Measurements from ENCODE around the gene MYBPC1.

The MYBPC1 gene

GRCh38 chr12:101578417-101578816 lies 16.4 kb upstream of the MYBPC1 start:
- H3K9ac ChIP-seq (ENCODE audit: low read length): no peak overlapping the region
- H3K27ac ChIP-seq (ENCODE audit: low read length): no peak overlapping the region
- no peaks in the 10 kb centered on the region for H3K36me3 ChIP-seq (ENCODE audit: control insufficient read depth, low read depth, low read length)
- no peak overlapping the region for H3K4me3 ChIP-seq (ENCODE audit: low read length)
- no peaks in the 10 kb centered on the region for H3K27me3 ChIP-seq (ENCODE audit: control insufficient read depth, insufficient read depth, low read length)
- H3K9me3 ChIP-seq (ENCODE audit: control insufficient read depth, low read depth, low read length): no peaks in the 10 kb centered on the region
- peaks cover 10% of the 10 kb centered on the region for H3K4me1 ChIP-seq (ENCODE audit: control insufficient read depth, low read depth, low read length)

GRCh38 chr12:101581190-101581589 lies 13.6 kb upstream of the MYBPC1 start:
- Histone ChIP-seq H3K27ac (ENCODE audit: low read length) (no peak overlapping the region), H3K9ac (ENCODE audit: low read length) (no peak overlapping the region), H3K4me3 (ENCODE audit: low read length) (no peak overlapping the region)

GRCh38 chr12:101582937-101583336 lies 11.8 kb upstream of the MYBPC1 start:
- no peaks in the 10 kb centered on the region for H3K9me3 ChIP-seq (ENCODE audit: control insufficient read depth, low read depth, low read length)
- H3K27ac ChIP-seq (ENCODE audit: low read length): no peak overlapping the region
- no peak overlapping the region for H3K4me3 ChIP-seq (ENCODE audit: low read length)
- no peaks in the 10 kb centered on the region for H3K27me3 ChIP-seq (ENCODE audit: control insufficient read depth, insufficient read depth, low read length)
- H3K36me3 ChIP-seq (ENCODE audit: control insufficient read depth, low read depth, low read length): no peaks in the 10 kb centered on the region
- no peak overlapping the region for H3K9ac ChIP-seq (ENCODE audit: low read length)
- peaks cover 10% of the 10 kb centered on the region for H3K4me1 ChIP-seq (ENCODE audit: control insufficient read depth, low read depth, low read length)

More at GRCh38 chr12:101581190-101581589, 13.6 kb upstream of the MYBPC1 start:
- H3K9me3 ChIP-seq (ENCODE audit: control insufficient read depth, low read depth, low read length): no peaks in the 10 kb centered on the region
- H3K27me3 ChIP-seq (ENCODE audit: control insufficient read depth, insufficient read depth, low read length): no peaks in the 10 kb centered on the region
- peaks cover 10% of the 10 kb centered on the region for H3K4me1 ChIP-seq (ENCODE audit: control insufficient read depth, low read depth, low read length)
- H3K36me3 ChIP-seq (ENCODE audit: control insufficient read depth, low read depth, low read length): no peaks in the 10 kb centered on the region

GRCh38 chr12:101590383-101590782 lies 4.4 kb upstream of the MYBPC1 start:
- H3K27me3 ChIP-seq (ENCODE audit: control insufficient read depth, insufficient read depth, low read length): no peaks in the 10 kb centered on the region
- H3K9me3 ChIP-seq (ENCODE audit: control insufficient read depth, low read depth, low read length): no peaks in the 10 kb centered on the region
- H3K27ac ChIP-seq (ENCODE audit: low read length): no peak overlapping the region
- H3K4me3 ChIP-seq (ENCODE audit: low read length): no peak overlapping the region
- H3K4me1 ChIP-seq (ENCODE audit: control insufficient read depth, low read depth, low read length): no peaks in the 10 kb centered on the region
- no peak overlapping the region for H3K9ac ChIP-seq (ENCODE audit: low read length)
- no peaks in the 10 kb centered on the region for H3K36me3 ChIP-seq (ENCODE audit: control insufficient read depth, low read depth, low read length)

- H3K4me1 ChIP-seq (ENCODE audit: control insufficient read depth, low read depth, low read length): peaks cover 7% of the 10 kb centered on the region
- H3K36me3 ChIP-seq (ENCODE audit: control insufficient read depth, low read depth, low read length): no peaks in the 10 kb centered on the region
- no peak overlapping the region for H3K27ac ChIP-seq (ENCODE audit: low read length)
- no peak overlapping the region for H3K9ac ChIP-seq (ENCODE audit: low read length)
- no peaks in the 10 kb centered on the region for H3K9me3 ChIP-seq (ENCODE audit: control insufficient read depth, low read depth, low read length)
- no peak overlapping the region for H3K4me3 ChIP-seq (ENCODE audit: low read length)
- no peaks in the 10 kb centered on the region for H3K27me3 ChIP-seq (ENCODE audit: control insufficient read depth, insufficient read depth, low read length)
Measured at GRCh38 chr12:101591781-101592180, 3.0 kb upstream of the MYBPC1 start.

GRCh38 chr12:101592448-101592847 lies 2.3 kb upstream of the MYBPC1 start:
- Histone ChIP-seq H3K27ac (ENCODE audit: low read length) (no peak overlapping the region), H3K27me3 (ENCODE audit: control insufficient read depth, insufficient read depth, low read length) (no peaks in the 10 kb centered on the region), H3K4me1 (ENCODE audit: control insufficient read depth, low read depth, low read length) (peaks cover 14% of the 10 kb centered on the region), H3K36me3 (ENCODE audit: control insufficient read depth, low read depth, low read length) (no peaks in the 10 kb centered on the region), H3K4me3 (ENCODE audit: low read length) (no peak overlapping the region), H3K9me3 (ENCODE audit: control insufficient read depth, low read depth, low read length) (no peaks in the 10 kb centered on the region), H3K9ac (ENCODE audit: low read length) (no peak overlapping the region)

- no peaks in the 10 kb centered on the region for H3K9me3 ChIP-seq (ENCODE audit: control insufficient read depth, low read depth, low read length)
- no peaks in the 10 kb centered on the region for H3K27me3 ChIP-seq (ENCODE audit: control insufficient read depth, insufficient read depth, low read length)
- H3K27ac ChIP-seq (ENCODE audit: low read length): no peak overlapping the region
- H3K36me3 ChIP-seq (ENCODE audit: control insufficient read depth, low read depth, low read length): no peaks in the 10 kb centered on the region
- no peak overlapping the region for H3K9ac ChIP-seq (ENCODE audit: low read length)
- no peak overlapping the region for H3K4me3 ChIP-seq (ENCODE audit: low read length)
- H3K4me1 ChIP-seq (ENCODE audit: control insufficient read depth, low read depth, low read length): peaks cover 14% of the 10 kb centered on the region
Measured at GRCh38 chr12:101592921-101593320, 1.9 kb upstream of the MYBPC1 start.

- Histone ChIP-seq H3K9me3 (ENCODE audit: control insufficient read depth, low read depth, low read length) (no peaks in the 10 kb centered on the region), H3K36me3 (ENCODE audit: control insufficient read depth, low read depth, low read length) (no peaks in the 10 kb centered on the region), H3K4me1 (ENCODE audit: control insufficient read depth, low read depth, low read length) (peaks cover 14% of the 10 kb centered on the region), H3K27ac (ENCODE audit: low read length) (no peak overlapping the region), H3K27me3 (ENCODE audit: control insufficient read depth, insufficient read depth, low read length) (no peaks in the 10 kb centered on the region), H3K4me3 (ENCODE audit: low read length) (no peak overlapping the region), H3K9ac (ENCODE audit: low read length) (no peak overlapping the region)
Measured at GRCh38 chr12:101596172-101596571, 1.4 kb downstream of the MYBPC1 start.

- H3K4me1 ChIP-seq (ENCODE audit: control insufficient read depth, low read depth, low read length): peaks cover 14% of the 10 kb centered on the region
Measured at GRCh38 chr12:101597164-101597563, 2.4 kb downstream of the MYBPC1 start.

GRCh38 chr12:101598483-101598882 lies 3.7 kb downstream of the MYBPC1 start:
- no peak overlapping the region for H3K4me3 ChIP-seq (ENCODE audit: low read length)
- H3K4me1 ChIP-seq (ENCODE audit: control insufficient read depth, low read depth, low read length): peaks cover 14% of the 10 kb centered on the region
- H3K9ac ChIP-seq (ENCODE audit: low read length): no peak overlapping the region
- no peaks in the 10 kb centered on the region for H3K9me3 ChIP-seq (ENCODE audit: control insufficient read depth, low read depth, low read length)
- no peaks in the 10 kb centered on the region for H3K36me3 ChIP-seq (ENCODE audit: control insufficient read depth, low read depth, low read length)
- no peak overlapping the region for H3K27ac ChIP-seq (ENCODE audit: low read length)
- no peaks in the 10 kb centered on the region for H3K27me3 ChIP-seq (ENCODE audit: control insufficient read depth, insufficient read depth, low read length)

More at GRCh38 chr12:101597164-101597563, 2.4 kb downstream of the MYBPC1 start:
- Histone ChIP-seq H3K4me3 (ENCODE audit: low read length) (no peak overlapping the region), H3K27ac (ENCODE audit: low read length) (no peak overlapping the region), H3K9me3 (ENCODE audit: control insufficient read depth, low read depth, low read length) (no peaks in the 10 kb centered on the region), H3K27me3 (ENCODE audit: control insufficient read depth, insufficient read depth, low read length) (no peaks in the 10 kb centered on the region), H3K9ac (ENCODE audit: low read length) (no peak overlapping the region), H3K36me3 (ENCODE audit: control insufficient read depth, low read depth, low read length) (no peaks in the 10 kb centered on the region)

GRCh38 chr12:101599311-101599710 lies 4.5 kb downstream of the MYBPC1 start:
- H3K27ac ChIP-seq (ENCODE audit: low read length): no peak overlapping the region
- H3K4me1 ChIP-seq (ENCODE audit: control insufficient read depth, low read depth, low read length): peaks cover 19% of the 10 kb centered on the region
- no peak overlapping the region for H3K4me3 ChIP-seq (ENCODE audit: low read length)
- no peaks in the 10 kb centered on the region for H3K27me3 ChIP-seq (ENCODE audit: control insufficient read depth, insufficient read depth, low read length)
- no peak overlapping the region for H3K9ac ChIP-seq (ENCODE audit: low read length)
- no peaks in the 10 kb centered on the region for H3K9me3 ChIP-seq (ENCODE audit: control insufficient read depth, low read depth, low read length)
- H3K36me3 ChIP-seq (ENCODE audit: control insufficient read depth, low read depth, low read length): no peaks in the 10 kb centered on the region

GRCh38 chr12:101599771-101600484 lies 5.2 kb downstream of the MYBPC1 start:
- Histone ChIP-seq H3K27me3 (ENCODE audit: control insufficient read depth, insufficient read depth, low read length) (no peaks in the 10 kb centered on the region), H3K36me3 (ENCODE audit: control insufficient read depth, low read depth, low read length) (no peaks in the 10 kb centered on the region), H3K4me1 (ENCODE audit: control insufficient read depth, low read depth, low read length) (peaks cover 25% of the 10 kb centered on the region), H3K27ac (ENCODE audit: low read length) (no peak overlapping the region), H3K4me3 (ENCODE audit: low read length) (no peak overlapping the region), H3K9me3 (ENCODE audit: control insufficient read depth, low read depth, low read length) (no peaks in the 10 kb centered on the region), H3K9ac (ENCODE audit: low read length) (no peak overlapping the region)
